ENCODE measurements around the gene DDX3X. TPM values are rescaled to one million over a fixed set of nuclear protein-coding genes. Genes with fewer than 3 reads are reported as not detected.

Gene DDX3X
- total and polyA plus RNA-seq, 2 of the 4 experiments (the other 2 are of a cell fraction), result 64.8 to 229 TPM

- no peak overlapping the region for H2BK20ac ChIP-seq (ENCODE audit: low read depth, low read length)
- DNase-seq, result no peak
- H3K23ac ChIP-seq (ENCODE audit: low read depth, low read length), result no peak overlapping the region
- no peaks in the 10 kb centered on the region for H4K20me1 ChIP-seq (ENCODE audit: insufficient read depth, low read length)
- H3K4me3 ChIP-seq (ENCODE audit: insufficient read depth, low read depth, low read length), result no peak overlapping the region
- no peak for ATAC-seq (ENCODE audit: low read depth)
- no peak overlapping the region for H4K8ac ChIP-seq (ENCODE audit: low read depth in 2 of 2, low read length in 2 of 2)
- H3K9me3 ChIP-seq (ENCODE audit: control insufficient read depth, insufficient read depth, low read length), result peaks cover 5% of the 10 kb centered on the region
- no peak for TF ChIP-seq SMC3 (IDR thresholded peaks at IDR 0.05; ENCODE audit: low read depth, low read length)
- intact Hi-C loops (cut with micrococcal nuclease), result no loop called here
- no TSS peak for BruUV-seq (replicated peaks)
- no peak overlapping the region for H3K4me2 ChIP-seq (ENCODE audit: low read depth, low read length)
- in situ Hi-C loops (cut with MboI; ENCODE audit: low sequenced_read_pairs), result loop anchor here (25.0 kb wide), 1 partner anchor 471 kb away; no protein-coding TSS in a partner anchor
- no peak overlapping the region for H3K18ac ChIP-seq (ENCODE audit: low read depth, low read length)
- no peaks in the 10 kb centered on the region for H3K4me1 ChIP-seq (ENCODE audit: control insufficient read depth, insufficient read depth, low read length)
- no peak overlapping the region for H3K27ac ChIP-seq (ENCODE audit: insufficient read depth, low read length)
- no peak overlapping the region for H4K91ac ChIP-seq (ENCODE audit: insufficient read depth, low read depth, low read length)
- H2AK5ac ChIP-seq (ENCODE audit: low read depth, low read length), result no peak overlapping the region
- H3K36me3 ChIP-seq (ENCODE audit: control insufficient read depth, insufficient read depth, low read length), result no peaks in the 10 kb centered on the region
- H3K9ac ChIP-seq (ENCODE audit: low read depth, low read length), result no peak overlapping the region
- dilution Hi-C loops (cut with HindIII; ENCODE audit: low sequenced_read_pairs, unreplicated experiment), result no loop called here
- H3K4ac ChIP-seq (ENCODE audit: low read depth, low read length), result no peak overlapping the region
- ChIA-PET POLR2A (ENCODE audit: unreplicated experiment) (no interaction called here), CTCF (no interaction called here)
- H3K14ac ChIP-seq (replicated peaks; ENCODE audit: low read depth, low read length), result no peak overlapping the region
- H2AFZ ChIP-seq (replicated peaks; ENCODE audit: low read length, poor library complexity), result no peak overlapping the region
- H2BK15ac ChIP-seq (ENCODE audit: low read depth, low read length), result no peak overlapping the region
- no peaks in the 10 kb centered on the region for H3K9me1 ChIP-seq (ENCODE audit: insufficient read depth, low read length)
- H4K5ac ChIP-seq (ENCODE audit: low read depth, low read length), result no peak overlapping the region
- no peak overlapping the region for H2BK5ac ChIP-seq (ENCODE audit: low read depth, low read length, poor library complexity, severe bottlenecking)
- no peaks in the 10 kb centered on the region for H3K79me1 ChIP-seq (ENCODE audit: low read depth in 1 of 2, low read length in 2 of 2)
- H2AK9ac ChIP-seq (replicated peaks; ENCODE audit: low read depth, low read length, poor library complexity), result no peak overlapping the region
- no peak overlapping the region for H3K56ac ChIP-seq (ENCODE audit: extremely low read depth, insufficient read depth, low read length)
- peaks cover 9% of the 10 kb centered on the region; the same call in 1 of the 2 replicates for H3K27me3 ChIP-seq (ENCODE audit: control insufficient read depth, insufficient read depth, low read length)
- no peak overlapping the region for H2BK120ac ChIP-seq (ENCODE audit: low read depth, low read length)
Observed at GRCh38 chrX:41291309-41291708, 42.7 kb upstream of the DDX3X start.

All from IMR-90 (cell line).